ENCODE data around the gene ZNF385C.
A peak's percentile ranks its signal among the peaks of the same experiment; 100 is the strongest.
"Not testable (repeated sequence)": the region's sequence is repeated elsewhere in the genome, so short reads cannot be mapped to it uniquely, and the experiment has no call there.

ZNF385C gene

GRCh38 chr17:42050393-42051012 is 47.8 kb downstream of the ZNF385C start, which contains the start of gene C17orf113:
Gene C17orf113 (minus strand): TSS chr17:42050601. CDS start chr17:42043376, 7,225 bp downstream.
- DNase-seq (ENCODE audit: low read depth): peak; percentile 46

GRCh38 chr17:42049834-42050392 is 48.4 kb downstream of the ZNF385C start:
- DNase-seq (ENCODE audit: low read depth): no peak

GRCh38 chr17:42047343-42047742 is 50.9 kb downstream of the ZNF385C start:
- DNase-seq (ENCODE audit: low read depth): no peak

- DNase-seq (ENCODE audit: low read depth): no peak
Observed at GRCh38 chr17:42045719-42046118, 52.6 kb downstream of the ZNF385C start.

- DNase-seq (ENCODE audit: low read depth): no peak
Observed at GRCh38 chr17:42042598-42043319, 55.5 kb downstream of the ZNF385C start.

DNA sequence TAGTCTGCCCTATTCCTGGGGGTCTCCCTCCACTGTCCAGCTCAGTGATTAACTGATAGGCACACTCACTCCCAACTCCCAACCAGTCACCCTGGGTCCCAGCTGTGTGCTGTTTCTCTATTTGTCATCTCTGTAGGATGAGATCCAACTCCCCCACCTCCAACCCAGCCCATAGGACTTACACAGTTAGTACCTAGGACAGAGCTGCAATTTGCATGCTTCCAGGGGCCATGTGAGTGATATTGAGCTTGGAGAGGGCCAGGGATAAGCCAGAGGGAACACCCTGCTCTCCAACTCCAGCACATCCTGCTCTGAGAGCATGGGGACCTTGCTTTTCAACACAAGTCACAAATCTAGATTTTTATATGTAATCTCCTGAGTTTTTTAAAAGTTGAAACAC is 56.7 kb downstream of the ZNF385C start:
- no peak for DNase-seq (ENCODE audit: low read depth)

- no peak for DNase-seq (ENCODE audit: low read depth)
Observed at GRCh38 chr17:42040818-42041217, 57.5 kb downstream of the ZNF385C start.

GRCh38 chr17:42039794-42040763 is 58.2 kb downstream of the ZNF385C start:
- DNase-seq (ENCODE audit: low read depth): no peak

- DNase-seq (ENCODE audit: low read depth): no peak
Observed at GRCh38 chr17:42038221-42038973, 59.9 kb downstream of the ZNF385C start.

GRCh38 chr17:42034059-42034458 is 64.2 kb downstream of the ZNF385C start:
- no peak for DNase-seq (ENCODE audit: low read depth)

GRCh38 chr17:42031584-42031983 is 66.7 kb downstream of the ZNF385C start:
- DNase-seq (ENCODE audit: low read depth): no peak

GRCh38 chr17:42028791-42029127 is 69.5 kb downstream of the ZNF385C start:
- no peak for DNase-seq (ENCODE audit: low read depth)

DNA sequence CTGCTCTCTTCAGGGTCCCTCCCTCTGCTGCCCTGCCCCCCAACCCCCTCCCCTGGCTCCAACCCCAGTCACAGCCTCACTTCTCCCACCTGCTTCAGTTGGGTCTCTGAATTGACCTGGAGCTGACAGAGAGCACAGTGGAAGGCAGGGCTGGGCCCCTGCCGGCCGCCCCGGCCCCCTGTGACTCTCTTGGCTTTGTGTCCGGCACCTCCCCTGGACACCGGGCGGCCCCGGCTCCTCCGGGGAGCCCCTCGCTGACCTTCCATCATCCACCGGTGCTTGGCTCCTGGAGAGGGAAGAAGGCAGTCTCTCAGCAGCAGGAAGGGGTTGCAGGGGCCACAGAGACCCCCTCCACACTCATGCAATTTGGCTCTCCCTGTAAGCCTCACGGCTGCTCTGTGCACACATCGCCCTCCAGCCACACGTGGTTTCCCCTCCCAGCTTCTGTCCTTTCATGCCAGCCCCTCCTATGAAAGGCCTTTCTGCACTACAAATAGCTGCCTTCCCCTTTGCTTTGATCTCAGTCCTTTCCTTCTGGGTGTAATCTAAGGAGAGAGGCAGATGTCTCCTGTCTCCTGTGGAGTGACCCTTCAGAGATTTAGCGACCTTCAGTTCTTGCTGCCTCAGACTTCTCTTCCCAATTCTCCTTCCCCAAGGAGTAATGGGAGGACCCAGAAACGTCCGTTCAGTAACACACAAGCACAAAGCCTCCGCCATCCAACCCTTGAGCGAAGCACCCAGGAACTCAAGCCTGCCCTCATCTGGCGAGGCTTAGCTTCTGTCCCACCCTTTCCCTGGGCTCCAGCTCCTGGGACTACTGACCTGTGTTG is 70.1 kb downstream of the ZNF385C start:
- DNase-seq (ENCODE audit: low read depth): no peak

DNA sequence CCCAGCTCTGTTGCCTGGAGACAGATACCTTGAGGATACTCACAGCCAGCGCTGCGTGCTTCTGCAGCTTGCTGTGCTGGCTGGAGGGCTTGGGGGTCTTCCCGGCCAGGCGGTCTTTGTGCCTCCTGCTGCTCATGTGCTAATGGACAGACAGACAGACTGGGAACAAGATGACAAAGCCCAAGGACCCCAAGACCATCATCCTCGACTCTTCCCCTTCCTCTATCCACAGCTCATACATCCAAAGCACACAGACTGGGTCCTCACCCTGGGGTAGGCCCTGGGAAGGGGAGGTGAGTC is 70.7 kb downstream of the ZNF385C start:
- no peak for DNase-seq (ENCODE audit: low read depth)

GRCh38 chr17:42026857-42027589 is 71.2 kb downstream of the ZNF385C start:
- no peak for DNase-seq (ENCODE audit: low read depth)

- DNase-seq (ENCODE audit: low read depth): no peak
Observed at GRCh38 chr17:42025936-42026335, 72.3 kb downstream of the ZNF385C start.

GRCh38 chr17:42025191-42025579 is 73.1 kb downstream of the ZNF385C start:
- DNase-seq (ENCODE audit: low read depth): no peak

GRCh38 chr17:42023524-42024349 is 74.5 kb downstream of the ZNF385C start:
- DNase-seq (ENCODE audit: low read depth): no peak

GRCh38 chr17:42020845-42021244 is 77.4 kb downstream of the ZNF385C start:
- DNase-seq (ENCODE audit: low read depth): not testable (repeated sequence)
